ENCODE results near the gene TNNI3K.

The TNNI3K gene

GRCh38 chr1:74317663-74318062, 82.5 kb downstream of the TNNI3K start:
- H3K4me3 ChIP-seq (replicated peaks; ENCODE audit: low read depth, low read length) = no peak overlapping the region
- no peaks in the 10 kb centered on the region for H3K27me3 ChIP-seq (replicated peaks; ENCODE audit: control insufficient read depth, insufficient read depth, low read length)
- DNase-seq (ENCODE audit: extremely low read depth, insufficient read length) = no peak
- TF ChIP-seq, protein P1, sequence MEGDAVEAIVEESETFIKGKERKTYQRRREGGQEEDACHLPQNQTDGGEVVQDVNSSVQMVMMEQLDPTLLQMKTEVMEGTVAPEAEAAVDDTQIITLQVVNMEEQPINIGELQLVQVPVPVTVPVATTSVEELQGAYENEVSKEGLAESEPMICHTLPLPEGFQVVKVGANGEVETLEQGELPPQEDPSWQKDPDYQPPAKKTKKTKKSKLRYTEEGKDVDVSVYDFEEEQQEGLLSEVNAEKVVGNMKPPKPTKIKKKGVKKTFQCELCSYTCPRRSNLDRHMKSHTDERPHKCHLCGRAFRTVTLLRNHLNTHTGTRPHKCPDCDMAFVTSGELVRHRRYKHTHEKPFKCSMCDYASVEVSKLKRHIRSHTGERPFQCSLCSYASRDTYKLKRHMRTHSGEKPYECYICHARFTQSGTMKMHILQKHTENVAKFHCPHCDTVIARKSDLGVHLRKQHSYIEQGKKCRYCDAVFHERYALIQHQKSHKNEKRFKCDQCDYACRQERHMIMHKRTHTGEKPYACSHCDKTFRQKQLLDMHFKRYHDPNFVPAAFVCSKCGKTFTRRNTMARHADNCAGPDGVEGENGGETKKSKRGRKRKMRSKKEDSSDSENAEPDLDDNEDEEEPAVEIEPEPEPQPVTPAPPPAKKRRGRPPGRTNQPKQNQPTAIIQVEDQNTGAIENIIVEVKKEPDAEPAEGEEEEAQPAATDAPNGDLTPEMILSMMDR (IDR thresholded peaks at IDR 0.05; ENCODE audit: insufficient read depth, low read length, poor library complexity, severe bottlenecking) = no peak
- no peaks in the 10 kb centered on the region for H3K36me3 ChIP-seq (ENCODE audit: control insufficient read depth, insufficient read depth, low read length)

- H3K36me3 ChIP-seq (ENCODE audit: control insufficient read depth, insufficient read depth, low read length) = no peaks in the 10 kb centered on the region
- H3K4me3 ChIP-seq (replicated peaks; ENCODE audit: low read depth, low read length) = no peak overlapping the region
- no peak for DNase-seq (ENCODE audit: extremely low read depth, insufficient read length)
- TF ChIP-seq, protein P1 (IDR thresholded peaks at IDR 0.05; ENCODE audit: insufficient read depth, low read length, poor library complexity, severe bottlenecking) = no peak
- H3K27me3 ChIP-seq (replicated peaks; ENCODE audit: control insufficient read depth, insufficient read depth, low read length) = no peaks in the 10 kb centered on the region
These were observed 88.8 kb downstream of the TNNI3K start for GRCh38 chr1:74323937-74324473.

- TF ChIP-seq, protein P1 (IDR thresholded peaks at IDR 0.05; ENCODE audit: insufficient read depth, low read length, poor library complexity, severe bottlenecking) = no peak
- H3K27me3 ChIP-seq (replicated peaks; ENCODE audit: control insufficient read depth, insufficient read depth, low read length) = no peaks in the 10 kb centered on the region
- DNase-seq (ENCODE audit: extremely low read depth, insufficient read length) = no peak
These were observed 89.7 kb downstream of the TNNI3K start for GRCh38 chr1:74324684-74325448.

GRCh38 chr1:74328851-74329250, 93.7 kb downstream of the TNNI3K start:
- H3K36me3 ChIP-seq (ENCODE audit: control insufficient read depth, insufficient read depth, low read length) = no peaks in the 10 kb centered on the region

More at GRCh38 chr1:74324684-74325448, 89.7 kb downstream of the TNNI3K start:
- no peak overlapping the region for H3K4me3 ChIP-seq (replicated peaks; ENCODE audit: low read depth, low read length)
- H3K36me3 ChIP-seq (ENCODE audit: control insufficient read depth, insufficient read depth, low read length) = no peaks in the 10 kb centered on the region

GRCh38 chr1:74333244-74333643, 98.1 kb downstream of the TNNI3K start:
- Histone ChIP-seq H3K27me3 (replicated peaks; ENCODE audit: control insufficient read depth, insufficient read depth, low read length) (no peaks in the 10 kb centered on the region), H3K4me3 (replicated peaks; ENCODE audit: low read depth, low read length) (no peak overlapping the region), H3K36me3 (ENCODE audit: control insufficient read depth, insufficient read depth, low read length) (no peaks in the 10 kb centered on the region)
- no peak for DNase-seq (ENCODE audit: extremely low read depth, insufficient read length)
- TF ChIP-seq, protein P1 (IDR thresholded peaks at IDR 0.05; ENCODE audit: insufficient read depth, low read length, poor library complexity, severe bottlenecking) = no peak

More at GRCh38 chr1:74328851-74329250, 93.7 kb downstream of the TNNI3K start:
- DNase-seq (ENCODE audit: extremely low read depth, insufficient read length) = no peak
- TF ChIP-seq, protein P1 (IDR thresholded peaks at IDR 0.05; ENCODE audit: insufficient read depth, low read length, poor library complexity, severe bottlenecking) = no peak
- no peaks in the 10 kb centered on the region for H3K27me3 ChIP-seq (replicated peaks; ENCODE audit: control insufficient read depth, insufficient read depth, low read length)
- no peak overlapping the region for H3K4me3 ChIP-seq (replicated peaks; ENCODE audit: low read depth, low read length)
